ENCODE measurements around the gene PRIM2. TPM values are rescaled to one million over a fixed set of nuclear protein-coding genes. Genes with fewer than 3 reads are reported as not detected.
"Not testable (repeated sequence)": the region's sequence is repeated elsewhere in the genome, so short reads cannot be mapped to it uniquely, and the experiment has no call there.

PRIM2 gene
- total RNA-seq, 1 donor from 2014 or later = 3.7 TPM

DNA sequence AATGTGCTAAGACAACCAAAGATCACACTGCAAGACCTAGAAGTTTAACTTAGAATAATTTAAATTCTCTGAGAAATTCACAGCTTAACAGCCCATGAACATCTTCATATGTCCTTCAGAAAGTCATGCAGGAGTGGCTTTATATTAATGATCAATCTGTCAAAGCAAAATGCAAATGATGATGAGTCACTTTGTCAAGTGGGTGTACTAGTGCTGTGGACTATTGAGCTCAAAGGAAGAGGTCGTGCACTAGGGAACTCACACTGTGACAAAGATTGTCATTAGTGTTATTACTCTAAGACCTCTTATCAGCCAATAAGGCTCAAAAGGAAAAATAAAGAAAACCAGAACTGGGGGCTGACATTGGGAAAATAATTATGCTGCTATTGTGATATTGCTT is 343.5 kb downstream of the PRIM2 start:
- intact Hi-C loops (cut with DNase I); DNase-seq (ENCODE audit: low spot score): not testable (repeated sequence)

DNA sequence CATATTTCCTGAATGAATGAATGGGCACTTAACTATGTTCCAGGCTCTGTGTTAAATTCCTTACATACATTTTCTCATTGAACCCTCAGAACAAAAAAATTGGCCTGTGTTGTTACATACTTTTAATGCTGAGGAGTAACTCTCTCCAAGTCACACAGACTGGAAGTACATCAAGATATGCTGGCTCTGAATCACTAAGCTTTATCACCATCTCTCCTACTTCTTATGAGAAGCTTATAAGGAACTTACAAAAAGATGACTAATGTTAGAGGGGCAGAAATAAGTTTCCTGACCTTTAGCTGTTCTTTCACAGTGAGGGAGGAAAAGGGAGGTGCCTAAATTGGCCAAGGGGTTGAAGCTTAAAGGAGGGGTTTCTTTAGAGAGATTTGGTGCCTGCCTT is 350.7 kb downstream of the PRIM2 start:
- intact Hi-C loops (cut with DNase I); DNase-seq (ENCODE audit: low spot score): not testable (repeated sequence)

DNA sequence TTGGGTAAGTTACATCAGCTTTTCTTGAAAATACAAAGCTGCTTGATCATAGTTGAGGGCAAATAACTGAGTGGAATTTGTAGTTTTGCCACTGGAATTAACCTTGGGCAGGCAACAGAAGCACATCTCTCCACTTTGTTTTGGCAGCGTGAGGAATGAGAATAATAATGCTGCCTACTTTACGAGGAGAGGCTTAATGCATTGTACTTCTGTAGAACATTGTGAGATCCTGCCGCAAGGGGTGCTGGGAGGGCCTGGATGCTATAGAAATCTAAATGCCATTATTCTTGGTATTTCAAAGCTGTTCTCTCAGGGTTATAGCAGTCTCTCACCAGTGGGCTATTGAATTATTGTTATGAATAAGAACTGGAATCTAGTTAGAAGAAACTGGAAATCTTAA is 353.8 kb downstream of the PRIM2 start:
- intact Hi-C loops (cut with DNase I); DNase-seq (ENCODE audit: low spot score): not testable (repeated sequence)

DNA sequence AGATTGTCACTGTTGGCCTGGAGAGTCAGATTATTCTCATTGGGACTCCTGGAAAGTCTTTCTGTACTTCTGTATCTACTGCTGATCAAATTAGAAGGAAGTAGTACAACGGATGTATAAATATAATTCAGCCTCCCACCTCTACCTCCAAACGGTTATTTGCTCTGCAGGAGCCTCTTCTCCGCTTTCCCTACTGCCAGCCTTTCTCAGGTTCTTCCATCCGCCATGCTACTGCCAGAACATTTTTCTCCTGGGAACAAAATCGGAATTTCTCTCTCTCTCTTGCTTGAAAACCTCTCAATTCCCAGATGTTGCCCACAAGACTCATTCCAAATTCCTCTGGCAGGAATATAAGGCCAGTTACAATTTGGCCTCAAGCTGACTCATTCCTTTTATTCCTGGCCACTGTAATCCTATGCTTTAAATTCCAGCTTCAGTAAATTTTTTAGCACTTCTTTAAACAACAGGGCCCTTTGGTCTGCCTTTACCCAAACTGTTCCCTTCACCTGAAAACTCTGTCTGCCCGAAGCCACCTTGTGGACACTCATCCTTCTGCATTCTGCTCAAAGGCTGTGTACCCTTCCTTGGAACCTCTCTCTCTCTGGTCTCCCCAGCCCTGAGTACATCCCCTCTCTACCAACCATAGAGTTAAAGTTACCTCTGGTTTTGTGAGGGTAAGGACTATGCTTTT is 354.7 kb downstream of the PRIM2 start:
- intact Hi-C loops (cut with DNase I); DNase-seq (ENCODE audit: low spot score): not testable (repeated sequence)

DNA sequence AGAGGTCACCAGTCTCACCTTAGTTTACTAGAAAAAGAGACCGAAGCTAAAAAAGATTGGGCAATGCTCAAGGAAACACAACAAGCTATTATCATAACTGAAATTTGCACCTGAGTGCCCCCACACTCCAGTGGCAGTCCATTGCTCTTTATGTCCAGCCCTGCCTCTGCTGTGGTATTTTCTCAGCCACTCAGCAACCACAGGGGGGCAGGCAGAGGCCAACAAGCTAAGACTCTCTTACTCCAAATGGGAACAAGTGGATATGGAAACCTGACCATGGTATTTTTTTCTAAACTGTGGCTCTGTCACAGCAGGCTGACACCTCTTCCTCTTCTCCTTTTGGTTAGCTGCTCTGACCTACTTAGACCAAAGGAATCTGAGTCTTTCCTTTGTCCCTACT is 355.9 kb downstream of the PRIM2 start:
- intact Hi-C loops (cut with DNase I); DNase-seq (ENCODE audit: low spot score): not testable (repeated sequence)

DNA sequence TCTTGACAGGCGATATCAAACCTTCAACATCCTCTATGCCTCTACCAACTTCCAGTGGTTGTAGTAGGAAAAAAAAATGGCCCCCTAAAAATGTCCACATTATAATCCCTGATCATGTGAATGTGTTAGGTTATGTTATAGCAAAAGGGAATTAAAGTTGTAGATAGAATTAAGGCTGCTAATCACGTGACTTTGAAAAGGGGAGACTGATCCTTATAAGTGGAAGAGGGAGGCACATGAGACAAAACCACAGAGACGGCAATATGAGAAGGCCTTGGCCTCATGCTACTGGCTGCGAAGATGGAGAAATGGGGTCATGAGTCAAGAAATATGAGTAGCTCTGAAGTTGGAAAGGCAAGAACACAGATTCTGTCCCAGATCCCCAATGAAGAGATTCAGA is 358.0 kb downstream of the PRIM2 start:
- intact Hi-C loops (cut with DNase I); DNase-seq (ENCODE audit: low spot score): not testable (repeated sequence)

DNA sequence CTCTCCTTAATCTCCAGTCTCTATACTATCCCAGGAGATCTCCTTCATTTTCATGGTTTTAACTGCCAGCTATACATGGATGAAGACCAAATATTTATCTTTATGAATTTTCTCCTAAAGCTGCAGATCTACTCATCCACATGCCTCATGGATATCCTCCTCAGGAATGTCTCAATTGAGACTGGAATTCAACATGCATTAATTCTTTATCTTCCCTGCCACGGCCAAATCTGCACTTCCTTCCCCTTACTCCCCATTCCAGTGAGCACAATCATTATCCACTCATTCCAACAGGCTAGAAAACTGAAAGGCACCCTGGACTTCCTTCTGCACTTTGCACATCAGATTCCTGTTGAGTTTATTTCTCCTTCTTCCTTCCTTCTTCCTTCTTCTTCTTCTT is 379.0 kb downstream of the PRIM2 start:
- intact Hi-C loops (cut with DNase I); DNase-seq (ENCODE audit: low spot score): not testable (repeated sequence)

Small RNAs within 50 kb of the gene (microRNA-seq; reads per million reads assigned to microRNA genes)
- not detected for gene MIR548U

Other genes starting within 250 kb of the PRIM2 start
- gene ZNF451, start 227.4 kb upstream of the PRIM2 start, total RNA-seq = 31.6 TPM
- 16.9 TPM for gene BAG2, start 145.3 kb upstream of the PRIM2 start, total RNA-seq
- gene RAB23, start 95.3 kb upstream of the PRIM2 start, total RNA-seq = 19.5 TPM

Data from cardiac septum (tissue), 1 donor.